Vagina (tissue), 2 donors: ENCODE measurements around the gene GTF2A1.

Experiments
- POLR2A ChIP-seq, 2 donors: fragments of 450-650 bp; IDR thresholded peaks; one replicate each; pipeline ENCODE4 v1.6.1; 2017; ENCODE audit warnings: antibody characterized with exemption in 2 of 2, mild to moderate bottlenecking in 2 of 2, moderate library complexity in 2 of 2
- POLR2AphosphoS5 ChIP-seq, 2 donors: sonication (generic); formaldehyde crosslinking; IDR thresholded peaks; one replicate each; pipeline ENCODE4 v1.9.0; 2017; ENCODE audit warnings: antibody characterized with exemption in 2 of 2, mild to moderate bottlenecking in 2 of 2, low read depth in 1 of 2; ENCODE audit not compliant: insufficient read depth in 1 of 2
- TF ChIP-seq, protein P1 (sequence below), 3 experiments: fragments of 450-650 bp in 2 of 3; fragments of 200-600 bp in 1 of 3; sonication (generic) in 1 of 3; IDR thresholded peaks; one replicate each; pipeline ENCODE4 v1.5.1; 2017 to 2019; ENCODE audit warnings: antibody characterized with exemption in 3 of 3, mild to moderate bottlenecking in 2 of 3, moderate library complexity in 2 of 3

DNA sequence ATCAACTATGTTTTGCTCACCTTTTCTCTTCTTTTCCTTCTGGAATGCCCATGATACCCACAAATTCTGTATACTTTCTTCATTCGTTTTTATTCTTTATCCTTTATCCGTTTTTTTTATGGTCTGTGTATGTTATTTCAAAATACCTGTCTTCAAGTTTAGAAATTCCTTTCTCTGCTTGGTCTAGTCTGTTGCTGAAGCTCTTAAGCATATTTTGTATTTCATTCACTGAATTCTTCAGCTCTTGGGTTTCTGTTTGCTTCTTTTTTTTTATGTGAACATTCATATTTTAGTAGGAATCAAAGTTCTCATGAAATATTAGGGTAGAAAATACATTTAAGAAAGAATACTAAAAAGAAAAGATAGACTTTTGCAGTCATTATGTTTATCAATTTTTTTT is 22.7 kb upstream of the GTF2A1 start:
- TF ChIP-seq, protein P1, sequence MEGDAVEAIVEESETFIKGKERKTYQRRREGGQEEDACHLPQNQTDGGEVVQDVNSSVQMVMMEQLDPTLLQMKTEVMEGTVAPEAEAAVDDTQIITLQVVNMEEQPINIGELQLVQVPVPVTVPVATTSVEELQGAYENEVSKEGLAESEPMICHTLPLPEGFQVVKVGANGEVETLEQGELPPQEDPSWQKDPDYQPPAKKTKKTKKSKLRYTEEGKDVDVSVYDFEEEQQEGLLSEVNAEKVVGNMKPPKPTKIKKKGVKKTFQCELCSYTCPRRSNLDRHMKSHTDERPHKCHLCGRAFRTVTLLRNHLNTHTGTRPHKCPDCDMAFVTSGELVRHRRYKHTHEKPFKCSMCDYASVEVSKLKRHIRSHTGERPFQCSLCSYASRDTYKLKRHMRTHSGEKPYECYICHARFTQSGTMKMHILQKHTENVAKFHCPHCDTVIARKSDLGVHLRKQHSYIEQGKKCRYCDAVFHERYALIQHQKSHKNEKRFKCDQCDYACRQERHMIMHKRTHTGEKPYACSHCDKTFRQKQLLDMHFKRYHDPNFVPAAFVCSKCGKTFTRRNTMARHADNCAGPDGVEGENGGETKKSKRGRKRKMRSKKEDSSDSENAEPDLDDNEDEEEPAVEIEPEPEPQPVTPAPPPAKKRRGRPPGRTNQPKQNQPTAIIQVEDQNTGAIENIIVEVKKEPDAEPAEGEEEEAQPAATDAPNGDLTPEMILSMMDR (IDR thresholded peaks at IDR 0.05) = no peak
- no peak for TF ChIP-seq POLR2A (IDR thresholded peaks at IDR 0.05)
- no peak for TF ChIP-seq POLR2AphosphoS5 (IDR thresholded peaks at IDR 0.05; ENCODE audit: insufficient read depth in 1 of 2, low read depth in 1 of 2)
